Upper lobe of right lung (tissue), 1 donor: ENCODE data around the gene AP2A1. TPM values are rescaled to one million over a fixed set of nuclear protein-coding genes. Genes with fewer than 3 reads are reported as not detected.

Experiments
- ATAC-seq: fragments of 200-7000 bp; cut with Tn5 transposase; one replicate; pipeline ENCODE4 v1.9.1; 2020; ENCODE audit warnings: mild to moderate bottlenecking, moderate library complexity
- DNase-seq: peaks from one replicate; pipeline ENCODE4 v3.0.0-alpha.2; 2020
- H3K27ac ChIP-seq: fragments of 200-600 bp; one replicate; pipeline ENCODE4 v1.8.0; 2022
- H3K27me3 ChIP-seq: fragments of 200-600 bp; one replicate; pipeline ENCODE4 v1.8.0; 2022; ENCODE audit warnings: mild to moderate bottlenecking
- H3K36me3 ChIP-seq: fragments of 200-600 bp; one replicate; pipeline ENCODE4 v1.8.0; 2022
- H3K4me1 ChIP-seq: fragments of 200-600 bp; one replicate; pipeline ENCODE4 v1.8.0; 2022
- H3K4me3 ChIP-seq: fragments of 200-600 bp; one replicate; pipeline ENCODE4 v1.8.0; 2022; ENCODE audit warnings: mild to moderate bottlenecking
- H3K9me3 ChIP-seq: fragments of 200-600 bp; one replicate; pipeline ENCODE4 v1.8.0; 2022
- CTCF ChIP-seq: fragments of 200-600 bp; IDR thresholded peaks from one replicate; pipeline ENCODE4 v1.8.0; 2022; ENCODE audit warnings: antibody characterized with exemption
- intact Hi-C: fragments of 100-400 bp; cut with DNase I; formaldehyde crosslinking; loops from one replicate; pipeline ENCODE4 v1.11.0; 2022
- total RNA-seq: library from RNA; stranded (reverse); fragmentation: NEBNext Ultra II Directional; extraction: Animal tissue kit (Norgen Biotek cat#: 25700); gene quantifications from one replicate; pipeline ENCODE4 v1.2.1, GENCODE V29; 2021
- donor health status: DM: no; HTN: yes; CAD: no; lungs with severe emphysema.

The AP2A1 gene
- total RNA-seq, 1 donor from 2014 or later: 61.2 TPM

DNA sequence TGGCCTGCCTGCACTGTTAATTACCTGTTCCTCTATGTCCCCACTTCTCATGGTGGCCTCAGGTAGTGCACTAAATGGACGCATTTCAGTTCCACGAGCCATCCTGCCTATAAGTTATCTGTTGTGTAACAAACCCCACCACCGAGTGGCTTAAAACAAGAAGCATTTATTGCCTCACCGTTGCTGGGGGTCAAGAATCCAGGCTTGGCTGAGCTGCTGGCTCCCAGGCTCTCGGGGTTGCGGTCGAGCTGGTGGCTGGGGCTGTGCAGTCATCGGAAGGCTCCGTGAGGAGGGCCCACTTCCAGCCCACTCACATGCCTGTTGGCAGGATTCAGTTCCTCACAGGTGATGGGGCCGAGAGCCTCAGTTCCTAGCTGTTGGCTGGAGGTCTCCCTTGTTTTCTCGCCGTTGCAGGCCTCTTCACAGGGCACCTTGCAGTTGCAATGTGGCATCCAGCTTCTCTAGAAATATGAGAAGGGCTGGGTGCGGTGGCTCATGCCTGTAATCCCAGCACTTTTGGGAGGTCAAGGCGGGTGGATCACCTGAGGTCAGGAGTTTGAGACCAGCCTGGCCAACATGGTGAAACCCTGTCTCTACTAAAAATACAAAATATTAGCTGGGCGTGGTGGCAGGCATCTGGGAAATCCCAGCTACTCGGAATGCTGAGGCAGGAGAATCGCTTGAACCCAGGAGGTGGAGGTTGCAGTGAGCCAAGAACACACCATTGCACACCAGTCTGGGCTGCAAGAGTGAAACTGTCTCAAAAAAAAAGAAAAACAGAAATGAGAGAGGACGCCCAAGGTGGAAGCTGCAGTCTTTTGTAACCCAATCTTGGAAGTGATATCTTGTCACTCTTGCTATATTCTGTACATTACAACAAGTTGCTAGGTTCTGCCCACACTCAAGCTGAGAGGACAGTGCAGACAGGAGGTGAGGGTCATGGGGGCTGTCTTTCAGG lies 77.6 kb downstream of the AP2A1 start:
- Histone ChIP-seq H3K27ac (no peak overlapping the region), H3K4me1 (peaks cover 10% of the 10 kb centered on the region), H3K36me3 (peaks cover 2% of the 10 kb centered on the region), H3K9me3 (peaks cover 4% of the 10 kb centered on the region), H3K27me3 (no peaks in the 10 kb centered on the region), H3K4me3 (no peak overlapping the region)
- no peak for TF ChIP-seq CTCF
- intact Hi-C loops: no loop called here
- ATAC-seq: no peak
- no peak for DNase-seq

- no peak for TF ChIP-seq CTCF
- H3K4me1 ChIP-seq: peaks cover 15% of the 10 kb centered on the region
- H3K9me3 ChIP-seq: peaks cover 4% of the 10 kb centered on the region
- intact Hi-C loops: no loop called here
- DNase-seq: no peak
- H3K4me3 ChIP-seq: no peak overlapping the region
- no peaks in the 10 kb centered on the region for H3K27me3 ChIP-seq
- no peaks in the 10 kb centered on the region for H3K36me3 ChIP-seq
- H3K27ac ChIP-seq: no peak overlapping the region
- ATAC-seq: no peak
These were observed 78.6 kb downstream of the AP2A1 start for GRCh38 chr19:49845414-49845813.

- H3K4me1 ChIP-seq: peaks cover 15% of the 10 kb centered on the region
- no peak for TF ChIP-seq CTCF
- no peak overlapping the region for H3K27ac ChIP-seq
- no peak for DNase-seq
- H3K9me3 ChIP-seq: peaks cover 4% of the 10 kb centered on the region
- ATAC-seq: no peak
- no peaks in the 10 kb centered on the region for H3K36me3 ChIP-seq
- intact Hi-C loops: no loop called here
- H3K4me3 ChIP-seq: no peak overlapping the region
- no peaks in the 10 kb centered on the region for H3K27me3 ChIP-seq
These were observed 79.6 kb downstream of the AP2A1 start for GRCh38 chr19:49846408-49846807.

DNA sequence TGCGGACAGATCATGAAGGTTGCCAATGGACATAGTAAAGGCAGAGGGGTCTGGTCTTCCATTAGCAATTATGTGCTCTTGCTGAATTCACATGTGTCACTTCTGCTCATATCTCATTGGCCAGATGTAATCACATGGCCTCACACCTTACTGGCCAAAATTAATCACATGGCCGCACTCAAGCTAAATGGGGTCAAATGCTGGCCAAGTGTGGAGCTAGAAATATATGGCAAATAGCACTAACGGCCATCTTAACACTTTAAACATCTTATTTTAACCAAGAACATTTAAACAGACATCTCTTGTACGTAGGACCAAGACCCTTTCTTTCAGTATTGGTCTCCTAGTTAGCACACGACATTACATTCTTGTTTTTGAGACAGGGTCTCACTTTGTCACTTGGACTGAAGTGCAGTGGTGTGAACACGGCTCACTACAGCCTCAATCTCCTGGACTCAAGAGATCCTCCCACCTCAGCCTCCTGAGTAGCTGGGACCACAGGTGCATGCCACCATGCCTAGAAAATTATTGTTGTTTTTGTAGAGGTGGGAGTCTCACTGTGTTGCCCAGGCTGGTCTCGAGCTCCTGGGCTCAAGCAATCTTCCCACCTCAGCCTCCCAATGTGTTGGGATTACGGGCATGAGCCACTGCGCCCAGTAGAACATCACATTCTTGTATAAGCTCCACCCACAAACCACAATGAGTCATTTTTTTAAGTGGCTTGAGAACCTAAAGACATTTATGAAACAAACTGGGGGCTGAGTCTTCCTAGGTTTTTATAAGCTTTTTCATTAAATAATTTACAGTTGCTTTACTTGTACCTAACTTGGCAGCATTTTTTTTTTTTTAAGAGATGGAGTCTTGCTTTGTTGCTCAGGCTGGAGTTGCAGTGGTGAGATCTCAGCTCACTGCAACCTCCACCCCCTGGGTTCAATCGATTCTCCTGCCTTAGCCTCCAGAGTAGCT lies 81.2 kb downstream of the AP2A1 start:
- DNase-seq (no peak), ATAC-seq (no peak)
- intact Hi-C loops: no loop called here
- Histone ChIP-seq H3K9me3 (peaks cover 4% of the 10 kb centered on the region), H3K36me3 (no peaks in the 10 kb centered on the region), H3K4me1 (peaks cover 27% of the 10 kb centered on the region), H3K4me3 (no peak overlapping the region), H3K27ac (no peak overlapping the region), H3K27me3 (no peaks in the 10 kb centered on the region)
- TF ChIP-seq CTCF: no peak

GRCh38 chr19:49848938-49849337 lies 82.1 kb downstream of the AP2A1 start:
- Histone ChIP-seq H3K27me3 (no peaks in the 10 kb centered on the region), H3K36me3 (no peaks in the 10 kb centered on the region), H3K4me1 (peaks cover 27% of the 10 kb centered on the region), H3K9me3 (peaks cover 4% of the 10 kb centered on the region), H3K4me3 (no peak overlapping the region), H3K27ac (no peak overlapping the region)
- intact Hi-C loops: no loop called here
- TF ChIP-seq CTCF: no peak
- DNase-seq (no peak), ATAC-seq (no peak)
